Activated T-cell treated with anti-CD3 and anti-CD28 coated beads, Interleukin-2, amount 50 U/mL, for 24 hours (primary cell): ENCODE measurements around the gene TMEM184A.
A peak's percentile ranks its signal among the peaks of the same experiment; 100 is the strongest.

Experiments
- DNase-seq: peaks from one replicate; pipeline ENCODE4 v3.0.0-alpha.2; 2020
- H3K27ac Mint-ChIP-seq: 2 replicates; pipeline ENCODE4 v1.8.0; 2020; ENCODE audit warnings: mild to moderate bottlenecking, mixed read lengths
- H3K27me3 Mint-ChIP-seq: 2 replicates; pipeline ENCODE4 v1.8.0; 2020; ENCODE audit warnings: mixed read lengths
- H3K36me3 Mint-ChIP-seq: 2 replicates; pipeline ENCODE4 v1.8.0; 2020; ENCODE audit warnings: low read depth, mixed read lengths
- H3K4me1 Mint-ChIP-seq: 2 replicates; pipeline ENCODE4 v1.8.0; 2020; ENCODE audit warnings: low read depth, mixed read lengths
- H3K4me3 Mint-ChIP-seq: 2 replicates; pipeline ENCODE4 v1.8.0; 2020; ENCODE audit warnings: mild to moderate bottlenecking, moderate library complexity, mixed read lengths
- H3K9me3 Mint-ChIP-seq: 2 replicates; pipeline ENCODE4 v1.8.0; 2020; ENCODE audit warnings: mixed read lengths

The TMEM184A gene

GRCh38 chr7:1510780-1511154 lies 45.2 kb downstream of the TMEM184A start:
- Mint-ChIP-seq H3K9me3 (no peaks in the 10 kb centered on the region), H3K27ac (no peak overlapping the region), H3K36me3 (no peaks in the 10 kb centered on the region), H3K4me1 (peaks cover 44% of the 10 kb centered on the region), H3K27me3 (peaks cover 3% of the 10 kb centered on the region), H3K4me3 (no peak overlapping the region)
- DNase-seq, result no peak

- no peak for DNase-seq
Observed at GRCh38 chr7:1509226-1509625, 46.8 kb downstream of the TMEM184A start.

GRCh38 chr7:1508277-1508758 lies 47.7 kb downstream of the TMEM184A start:
- H3K27ac Mint-ChIP-seq, result peak overlapping the region; percentile 15
- DNase-seq, result no peak
- peaks cover 48% of the 10 kb centered on the region for H3K4me1 Mint-ChIP-seq
- peaks cover 5% of the 10 kb centered on the region for H3K36me3 Mint-ChIP-seq
- no peak overlapping the region for H3K4me3 Mint-ChIP-seq
- peaks cover 3% of the 10 kb centered on the region for H3K27me3 Mint-ChIP-seq
- H3K9me3 Mint-ChIP-seq, result no peaks in the 10 kb centered on the region

More at GRCh38 chr7:1509226-1509625, 46.8 kb downstream of the TMEM184A start:
- Mint-ChIP-seq H3K4me3 (no peak overlapping the region), H3K4me1 (peaks cover 54% of the 10 kb centered on the region), H3K9me3 (no peaks in the 10 kb centered on the region), H3K36me3 (peaks cover 2% of the 10 kb centered on the region), H3K27me3 (peaks cover 3% of the 10 kb centered on the region), H3K27ac (no peak overlapping the region)

GRCh38 chr7:1505731-1506550 lies 50.1 kb downstream of the TMEM184A start:
- H3K4me1 Mint-ChIP-seq, result peaks cover 52% of the 10 kb centered on the region
- DNase-seq, result no peak
- H3K27ac Mint-ChIP-seq, result peak overlapping the region; percentile 47

GRCh38 chr7:1503816-1504775 lies 51.9 kb downstream of the TMEM184A start, which contains the start of gene INTS1:
INTS1 (minus strand) TSS chr7:1504389; CDS start chr7:1503960, 429 bp downstream.
- peak within 1 kb of the TSS; percentile 90 for H3K4me3 Mint-ChIP-seq
- H3K4me1 Mint-ChIP-seq, result peaks cover 50% of the 10 kb centered on the region
- peak within 1 kb of the TSS; percentile 91 for H3K27ac Mint-ChIP-seq
- H3K36me3 Mint-ChIP-seq, result peaks cover 41% of the 10 kb centered on the region
- H3K27me3 Mint-ChIP-seq, result peaks cover 3% of the 10 kb centered on the region
- peak; percentile 93 for DNase-seq
- no peaks in the 10 kb centered on the region for H3K9me3 Mint-ChIP-seq

More at GRCh38 chr7:1505731-1506550, 50.1 kb downstream of the TMEM184A start:
- peaks cover 3% of the 10 kb centered on the region for H3K27me3 Mint-ChIP-seq
- H3K36me3 Mint-ChIP-seq, result peaks cover 27% of the 10 kb centered on the region
- no peaks in the 10 kb centered on the region for H3K9me3 Mint-ChIP-seq
- H3K4me3 Mint-ChIP-seq, result peak overlapping the region; percentile 90

GRCh38 chr7:1503390-1503789 lies 52.6 kb downstream of the TMEM184A start:
- H3K36me3 Mint-ChIP-seq, result peaks cover 41% of the 10 kb centered on the region
- no peaks in the 10 kb centered on the region for H3K9me3 Mint-ChIP-seq
- peaks cover 2% of the 10 kb centered on the region for H3K27me3 Mint-ChIP-seq
- H3K4me1 Mint-ChIP-seq, result peaks cover 47% of the 10 kb centered on the region
- peak overlapping the region; percentile 84 for H3K27ac Mint-ChIP-seq
- H3K4me3 Mint-ChIP-seq, result peak overlapping the region; percentile 90
- DNase-seq, result no peak

GRCh38 chr7:1502845-1503244 lies 53.2 kb downstream of the TMEM184A start:
- H3K27ac Mint-ChIP-seq, result peak overlapping the region; percentile 84
- H3K36me3 Mint-ChIP-seq, result peaks cover 47% of the 10 kb centered on the region
- peak overlapping the region; percentile 90 for H3K4me3 Mint-ChIP-seq
- H3K27me3 Mint-ChIP-seq, result no peaks in the 10 kb centered on the region
- no peaks in the 10 kb centered on the region for H3K9me3 Mint-ChIP-seq
- no peak for DNase-seq
- peaks cover 44% of the 10 kb centered on the region for H3K4me1 Mint-ChIP-seq

GRCh38 chr7:1501487-1502270 lies 54.3 kb downstream of the TMEM184A start:
- H3K27ac Mint-ChIP-seq, result peak overlapping the region; percentile 84
- peak overlapping the region; percentile 90 for H3K4me3 Mint-ChIP-seq
- no peak for DNase-seq
- no peaks in the 10 kb centered on the region for H3K9me3 Mint-ChIP-seq
- H3K36me3 Mint-ChIP-seq, result peaks cover 58% of the 10 kb centered on the region
- no peaks in the 10 kb centered on the region for H3K27me3 Mint-ChIP-seq
- peaks cover 36% of the 10 kb centered on the region for H3K4me1 Mint-ChIP-seq

- Mint-ChIP-seq H3K4me3 (no peak overlapping the region), H3K9me3 (no peaks in the 10 kb centered on the region), H3K27ac (no peak overlapping the region)
Observed at GRCh38 chr7:1500064-1500807, 55.8 kb downstream of the TMEM184A start.

GRCh38 chr7:1499367-1500029 lies 56.5 kb downstream of the TMEM184A start:
- Mint-ChIP-seq H3K4me1 (peaks cover 23% of the 10 kb centered on the region), H3K36me3 (peaks cover 69% of the 10 kb centered on the region)

More at GRCh38 chr7:1500064-1500807, 55.8 kb downstream of the TMEM184A start:
- Mint-ChIP-seq H3K4me1 (peaks cover 26% of the 10 kb centered on the region), H3K36me3 (peaks cover 68% of the 10 kb centered on the region), H3K27me3 (no peaks in the 10 kb centered on the region)
- no peak for DNase-seq

GRCh38 chr7:1498370-1499305 lies 57.4 kb downstream of the TMEM184A start:
- Mint-ChIP-seq H3K9me3 (no peaks in the 10 kb centered on the region), H3K4me1 (peaks cover 22% of the 10 kb centered on the region), H3K27ac (no peak overlapping the region), H3K27me3 (no peaks in the 10 kb centered on the region), H3K4me3 (no peak overlapping the region), H3K36me3 (peaks cover 73% of the 10 kb centered on the region)
- no peak for DNase-seq

More at GRCh38 chr7:1499367-1500029, 56.5 kb downstream of the TMEM184A start:
- H3K4me3 Mint-ChIP-seq, result no peak overlapping the region
- no peak overlapping the region for H3K27ac Mint-ChIP-seq
- no peak for DNase-seq
- H3K9me3 Mint-ChIP-seq, result no peaks in the 10 kb centered on the region
- H3K27me3 Mint-ChIP-seq, result no peaks in the 10 kb centered on the region

GRCh38 chr7:1497293-1497927 lies 58.6 kb downstream of the TMEM184A start:
- Mint-ChIP-seq H3K9me3 (no peaks in the 10 kb centered on the region), H3K4me3 (no peak overlapping the region), H3K36me3 (peaks cover 69% of the 10 kb centered on the region), H3K27me3 (no peaks in the 10 kb centered on the region), H3K27ac (no peak overlapping the region), H3K4me1 (peaks cover 12% of the 10 kb centered on the region)
- DNase-seq, result no peak
